NOMO-1 treated with dmso at 0.1 percent for 144 hours (cell line): ENCODE measurements around the gene ZNF415.

ENCODE experiments used
- DNase-seq: peaks from one replicate; lab custom pipeline; 2025; ENCODE audit not compliant: unreplicated experiment; lab: John Stamatoyannopoulos, UW

ZNF415 gene

GRCh38 chr19:53057904-53058580, 74.7 kb downstream of the ZNF415 start:
- no peak for DNase-seq
